Frontal cortex (tissue), 4 donors: ENCODE data around the gene NAP1L4. TPM values are rescaled to one million over a fixed set of nuclear protein-coding genes. Genes with fewer than 3 reads are reported as not detected.

Experiments
- DNase-seq, 2 donors: peaks; one replicate each; pipeline ENCODE4 v3.0.0; 2012; ENCODE audit warnings: low spot score in 2 of 2
- FAIRE-seq: peaks from 2 replicates; lab custom pipeline; 2012; peaks lifted over from hg19 to GRCh38; lab: Jason Lieb, UNC
- total RNA-seq: library from RNA; depleted of rRNA; stranded (reverse); fragments of >200 nt; gene quantifications from one replicate; pipeline ENCODE4 v1.2.3, GENCODE V29; 2014
- donor health status: control.
- donor health status: control.
- donor health status: control.

The NAP1L4 gene
- total RNA-seq, 1 donor from 2014 or later: 245 TPM

GRCh38 chr11:3011891-3012885 is 20.1 kb upstream of the NAP1L4 start:
- no peak for DNase-seq
- no peak for FAIRE-seq

- DNase-seq (peak in 1 of 2 donors; percentile 44), FAIRE-seq (no peak)
These were observed 18.6 kb upstream of the NAP1L4 start for GRCh38 chr11:3010521-3011275.

GRCh38 chr11:3010004-3010403 is 17.9 kb upstream of the NAP1L4 start:
- FAIRE-seq (no peak), DNase-seq (no peak)

- FAIRE-seq: no peak
These were observed 17.4 kb upstream of the NAP1L4 start for GRCh38 chr11:3009481-3009880.

GRCh38 chr11:3008746-3009336 is 16.7 kb upstream of the NAP1L4 start:
- no peak for FAIRE-seq
- no peak for DNase-seq

More at GRCh38 chr11:3009481-3009880, 17.4 kb upstream of the NAP1L4 start:
- DNase-seq: no peak

GRCh38 chr11:3007404-3008010 is 15.4 kb upstream of the NAP1L4 start:
- DNase-seq: no peak
- no peak for FAIRE-seq

- FAIRE-seq: no peak
These were observed 14.6 kb upstream of the NAP1L4 start for GRCh38 chr11:3006505-3007260.

GRCh38 chr11:3004481-3004880 is 12.4 kb upstream of the NAP1L4 start:
- DNase-seq (no peak), FAIRE-seq (no peak)

More at GRCh38 chr11:3006505-3007260, 14.6 kb upstream of the NAP1L4 start:
- no peak for DNase-seq

- DNase-seq (no peak), FAIRE-seq (no peak)
These were observed 11.5 kb upstream of the NAP1L4 start for GRCh38 chr11:3003396-3004231.

GRCh38 chr11:3002871-3003270 is 10.7 kb upstream of the NAP1L4 start:
- no peak for DNase-seq
- no peak for FAIRE-seq

GRCh38 chr11:3002351-3002861 is 10.3 kb upstream of the NAP1L4 start:
- no peak for FAIRE-seq
- no peak for DNase-seq

GRCh38 chr11:3001496-3001895 is 9.4 kb upstream of the NAP1L4 start:
- FAIRE-seq: no peak
- peak; percentile 54 to 55 for DNase-seq

- DNase-seq (peak; percentile 73), FAIRE-seq (peak; percentile 44)
These were observed 8.2 kb upstream of the NAP1L4 start for GRCh38 chr11:3000032-3000961.

- FAIRE-seq (no peak), DNase-seq (no peak)
These were observed 7.4 kb upstream of the NAP1L4 start for GRCh38 chr11:2999464-2999998.

- DNase-seq: no peak
- no peak for FAIRE-seq
These were observed 6.1 kb upstream of the NAP1L4 start for GRCh38 chr11:2998073-2998850.

- FAIRE-seq (no peak), DNase-seq (no peak)
These were observed 5.3 kb upstream of the NAP1L4 start for GRCh38 chr11:2997406-2997805.
